ENCODE measurements around the gene RASL10A.

Gene RASL10A

GRCh38 chr22:29306835-29307595 is 8.5 kb downstream of the RASL10A start:
- Histone ChIP-seq H3K4me3 (ENCODE audit: low read length) (peak overlapping the region; percentile 87), H3K27me3 (ENCODE audit: control insufficient read depth, insufficient read depth, low read length) (no peaks in the 10 kb centered on the region), H3K4me1 (ENCODE audit: control insufficient read depth, insufficient read depth, low read length) (peaks cover 66% of the 10 kb centered on the region), H3K9ac (ENCODE audit: low read length) (peak overlapping the region; percentile 66), H3K36me3 (ENCODE audit: control insufficient read depth, insufficient read depth, low read length) (no peaks in the 10 kb centered on the region), H3K9me3 (ENCODE audit: control insufficient read depth, low read length) (no peaks in the 10 kb centered on the region)

DNA sequence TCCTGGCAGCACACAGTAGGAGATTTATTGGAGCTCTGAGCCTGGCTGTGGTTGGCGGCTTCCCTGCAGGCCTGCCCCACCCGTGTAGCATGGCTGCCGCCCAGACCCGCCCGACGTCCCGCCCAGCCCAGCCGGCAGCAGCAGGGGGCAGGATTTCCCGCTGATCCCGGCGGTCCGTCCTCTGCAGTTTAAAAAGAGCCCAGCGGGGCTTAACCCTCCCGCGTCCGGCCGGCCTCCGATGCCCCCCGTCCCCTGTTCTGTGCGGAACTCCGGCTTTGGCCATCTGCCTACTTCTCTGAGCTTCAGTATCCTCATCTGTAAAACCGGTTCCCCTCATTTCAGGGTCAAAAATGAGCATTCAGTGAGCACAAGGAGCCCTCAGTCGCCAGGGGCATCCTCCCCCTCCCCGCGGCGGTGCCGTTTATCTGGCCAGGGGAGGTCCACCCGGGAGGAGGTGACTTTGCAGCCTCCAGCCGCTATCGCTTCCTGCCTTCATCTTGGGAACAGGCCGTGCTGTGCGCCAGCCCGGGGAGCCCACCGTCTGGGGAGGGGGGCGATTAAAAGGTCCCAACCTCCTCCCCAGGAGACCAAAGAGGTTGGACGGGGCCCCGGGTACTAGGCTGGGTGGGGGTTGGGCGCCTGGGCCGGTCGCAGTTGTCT is 9.2 kb downstream of the RASL10A start, which contains the start of gene GAS2L1:
GAS2L1 (plus strand) TSS at position 476 of the 660 bp plus-strand sequence. CDS start 1,456 bp downstream, outside the sequence.
- Histone ChIP-seq H3K9me3 (ENCODE audit: control insufficient read depth, low read length) (no peaks in the 10 kb centered on the region), H3K4me1 (ENCODE audit: control insufficient read depth, insufficient read depth, low read length) (peaks cover 59% of the 10 kb centered on the region), H3K36me3 (ENCODE audit: control insufficient read depth, insufficient read depth, low read length) (no peaks in the 10 kb centered on the region), H3K27me3 (ENCODE audit: control insufficient read depth, insufficient read depth, low read length) (no peaks in the 10 kb centered on the region), H3K9ac (ENCODE audit: low read length) (peak within 1 kb of the TSS; percentile 66), H3K4me3 (ENCODE audit: low read length) (peak within 1 kb of the TSS; percentile 87)

- peaks cover 2% of the 10 kb centered on the region for H3K36me3 ChIP-seq (ENCODE audit: control insufficient read depth, insufficient read depth, low read length)
- H3K4me3 ChIP-seq (ENCODE audit: low read length) = no peak overlapping the region
- H3K9me3 ChIP-seq (ENCODE audit: control insufficient read depth, low read length) = no peaks in the 10 kb centered on the region
- H3K4me1 ChIP-seq (ENCODE audit: control insufficient read depth, insufficient read depth, low read length) = peaks cover 54% of the 10 kb centered on the region
- H3K9ac ChIP-seq (ENCODE audit: low read length) = no peak overlapping the region
- H3K27me3 ChIP-seq (ENCODE audit: control insufficient read depth, insufficient read depth, low read length) = no peaks in the 10 kb centered on the region
These were observed 9.7 kb downstream of the RASL10A start for GRCh38 chr22:29305836-29306174.

GRCh38 chr22:29302681-29303465 is 12.6 kb downstream of the RASL10A start:
- Histone ChIP-seq H3K27me3 (ENCODE audit: control insufficient read depth, insufficient read depth, low read length) (no peaks in the 10 kb centered on the region), H3K4me3 (ENCODE audit: low read length) (no peak overlapping the region), H3K36me3 (ENCODE audit: control insufficient read depth, insufficient read depth, low read length) (peaks cover 20% of the 10 kb centered on the region), H3K4me1 (ENCODE audit: control insufficient read depth, insufficient read depth, low read length) (peaks cover 26% of the 10 kb centered on the region), H3K9ac (ENCODE audit: low read length) (no peak overlapping the region), H3K9me3 (ENCODE audit: control insufficient read depth, low read length) (no peaks in the 10 kb centered on the region)

DNA sequence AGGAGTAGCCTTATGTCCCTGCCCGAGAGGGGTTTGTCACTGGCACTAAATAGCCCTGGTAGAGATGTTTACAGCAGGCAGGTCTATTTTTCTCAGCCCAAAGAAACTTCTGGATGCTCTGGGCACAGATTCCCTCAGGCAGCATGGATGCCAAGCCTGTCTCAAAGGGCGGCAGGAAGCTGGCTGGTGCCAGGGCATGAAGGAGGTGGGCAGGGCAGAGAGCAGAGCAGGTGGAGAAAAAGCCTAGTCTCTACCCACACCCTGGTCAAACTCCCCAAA is 13.2 kb downstream of the RASL10A start:
- H3K4me3 ChIP-seq (ENCODE audit: low read length) = no peak overlapping the region
- peaks cover 21% of the 10 kb centered on the region for H3K4me1 ChIP-seq (ENCODE audit: control insufficient read depth, insufficient read depth, low read length)
- no peak overlapping the region for H3K9ac ChIP-seq (ENCODE audit: low read length)
- no peaks in the 10 kb centered on the region for H3K9me3 ChIP-seq (ENCODE audit: control insufficient read depth, low read length)
- no peaks in the 10 kb centered on the region for H3K27me3 ChIP-seq (ENCODE audit: control insufficient read depth, insufficient read depth, low read length)
- peaks cover 26% of the 10 kb centered on the region for H3K36me3 ChIP-seq (ENCODE audit: control insufficient read depth, insufficient read depth, low read length)

- Histone ChIP-seq H3K27me3 (ENCODE audit: control insufficient read depth, insufficient read depth, low read length) (no peaks in the 10 kb centered on the region), H3K4me1 (ENCODE audit: control insufficient read depth, insufficient read depth, low read length) (peaks cover 19% of the 10 kb centered on the region), H3K9me3 (ENCODE audit: control insufficient read depth, low read length) (no peaks in the 10 kb centered on the region), H3K9ac (ENCODE audit: low read length) (no peak overlapping the region), H3K36me3 (ENCODE audit: control insufficient read depth, insufficient read depth, low read length) (peaks cover 30% of the 10 kb centered on the region), H3K4me3 (ENCODE audit: low read length) (no peak overlapping the region)
These were observed 13.6 kb downstream of the RASL10A start for GRCh38 chr22:29301716-29302401.

DNA sequence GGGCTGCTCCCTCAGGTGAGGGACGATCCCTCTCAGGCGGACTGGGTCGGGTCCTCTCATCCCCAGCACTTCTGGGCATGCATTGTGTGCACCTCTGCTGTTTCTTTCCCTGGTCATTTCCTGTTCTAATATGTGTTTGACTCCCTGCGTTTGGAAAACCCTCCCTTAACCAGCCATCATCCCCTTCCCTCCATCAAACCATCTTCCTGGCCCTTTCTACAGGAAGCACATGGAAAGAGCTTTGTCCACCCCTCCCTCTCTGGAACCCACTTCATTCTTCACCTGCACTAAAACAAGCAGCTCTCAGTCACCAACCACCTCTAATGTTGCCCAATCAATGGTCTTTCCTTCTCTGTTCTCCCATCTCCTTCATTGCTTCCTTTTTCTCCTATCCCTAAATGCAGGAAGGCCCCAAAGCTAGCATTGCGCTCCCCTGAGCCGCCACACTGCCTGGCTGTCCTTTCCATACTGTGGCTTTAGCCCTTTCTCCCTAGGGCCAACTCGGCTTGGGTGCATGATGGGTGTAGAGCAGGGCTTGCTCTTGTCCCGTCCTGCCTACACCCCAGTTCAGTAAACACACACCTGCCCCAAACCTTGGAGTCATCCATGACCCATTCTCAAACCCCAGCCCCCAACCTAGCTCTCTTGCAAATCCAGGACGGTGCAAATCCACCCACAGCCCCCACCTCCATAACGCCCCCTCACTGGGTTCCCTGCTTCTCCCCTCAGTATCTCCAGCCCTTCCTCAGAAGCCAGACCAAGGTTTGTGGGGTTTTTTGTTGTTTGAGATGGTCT is 14.5 kb downstream of the RASL10A start:
- Histone ChIP-seq H3K9ac (ENCODE audit: low read length) (no peak overlapping the region), H3K4me3 (ENCODE audit: low read length) (no peak overlapping the region), H3K4me1 (ENCODE audit: control insufficient read depth, insufficient read depth, low read length) (peaks cover 12% of the 10 kb centered on the region), H3K27me3 (ENCODE audit: control insufficient read depth, insufficient read depth, low read length) (no peaks in the 10 kb centered on the region), H3K9me3 (ENCODE audit: control insufficient read depth, low read length) (no peaks in the 10 kb centered on the region), H3K36me3 (ENCODE audit: control insufficient read depth, insufficient read depth, low read length) (peaks cover 37% of the 10 kb centered on the region)

GRCh38 chr22:29300467-29300806 is 15.1 kb downstream of the RASL10A start:
- Histone ChIP-seq H3K27me3 (ENCODE audit: control insufficient read depth, insufficient read depth, low read length) (no peaks in the 10 kb centered on the region), H3K9me3 (ENCODE audit: control insufficient read depth, low read length) (no peaks in the 10 kb centered on the region), H3K4me1 (ENCODE audit: control insufficient read depth, insufficient read depth, low read length) (peaks cover 10% of the 10 kb centered on the region), H3K9ac (ENCODE audit: low read length) (no peak overlapping the region), H3K36me3 (ENCODE audit: control insufficient read depth, insufficient read depth, low read length) (peaks cover 42% of the 10 kb centered on the region), H3K4me3 (ENCODE audit: low read length) (no peak overlapping the region)

DNA sequence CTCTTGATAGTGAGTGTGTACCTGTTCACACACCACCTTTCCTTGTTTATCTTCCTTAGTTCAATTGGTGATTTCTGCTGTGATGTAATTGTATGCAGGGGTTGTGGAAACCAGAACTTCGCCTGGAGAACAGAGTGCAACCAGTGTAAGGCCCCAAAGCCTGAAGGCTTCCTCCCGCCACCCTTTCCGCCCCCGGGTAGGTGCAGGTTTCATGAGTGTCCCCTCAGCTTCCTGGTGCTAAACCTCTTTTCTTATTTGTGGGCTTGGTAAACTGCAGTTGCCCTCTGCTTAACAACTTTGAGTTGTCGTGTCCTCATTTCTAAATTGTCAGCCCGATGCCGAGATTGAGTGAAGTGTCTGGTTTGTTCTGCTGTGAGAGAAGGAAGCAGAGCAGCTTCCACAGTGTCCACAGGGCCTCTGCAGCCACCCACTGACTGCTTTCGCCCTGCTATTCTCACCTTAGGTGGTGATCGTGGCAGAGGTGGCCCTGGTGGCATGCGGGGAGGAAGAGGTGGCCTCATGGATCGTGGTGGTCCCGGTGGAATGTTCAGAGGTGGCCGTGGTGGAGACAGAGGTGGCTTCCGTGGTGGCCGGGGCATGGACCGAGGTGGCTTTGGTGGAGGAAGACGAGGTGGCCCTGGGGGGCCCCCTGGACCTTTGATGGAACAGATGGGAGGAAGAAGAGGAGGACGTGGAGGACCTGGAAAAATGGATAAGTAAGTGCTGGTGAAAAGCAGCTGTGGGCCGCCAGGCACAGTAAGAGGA is 16.2 kb downstream of the RASL10A start:
- Histone ChIP-seq H3K4me3 (ENCODE audit: low read length) (no peak overlapping the region), H3K27me3 (ENCODE audit: control insufficient read depth, insufficient read depth, low read length) (no peaks in the 10 kb centered on the region), H3K36me3 (ENCODE audit: control insufficient read depth, insufficient read depth, low read length) (peaks cover 45% of the 10 kb centered on the region), H3K9ac (ENCODE audit: low read length) (no peak overlapping the region), H3K9me3 (ENCODE audit: control insufficient read depth, low read length) (no peaks in the 10 kb centered on the region), H3K4me1 (ENCODE audit: control insufficient read depth, insufficient read depth, low read length) (peaks cover 10% of the 10 kb centered on the region)

- H3K4me1 ChIP-seq (ENCODE audit: control insufficient read depth, insufficient read depth, low read length) = peaks cover 10% of the 10 kb centered on the region
- H3K36me3 ChIP-seq (ENCODE audit: control insufficient read depth, insufficient read depth, low read length) = peaks cover 45% of the 10 kb centered on the region
- H3K9ac ChIP-seq (ENCODE audit: low read length) = no peak overlapping the region
- H3K4me3 ChIP-seq (ENCODE audit: low read length) = no peak overlapping the region
- no peaks in the 10 kb centered on the region for H3K27me3 ChIP-seq (ENCODE audit: control insufficient read depth, insufficient read depth, low read length)
- H3K9me3 ChIP-seq (ENCODE audit: control insufficient read depth, low read length) = no peaks in the 10 kb centered on the region
These were observed 16.9 kb downstream of the RASL10A start for GRCh38 chr22:29298641-29299040.

DNA sequence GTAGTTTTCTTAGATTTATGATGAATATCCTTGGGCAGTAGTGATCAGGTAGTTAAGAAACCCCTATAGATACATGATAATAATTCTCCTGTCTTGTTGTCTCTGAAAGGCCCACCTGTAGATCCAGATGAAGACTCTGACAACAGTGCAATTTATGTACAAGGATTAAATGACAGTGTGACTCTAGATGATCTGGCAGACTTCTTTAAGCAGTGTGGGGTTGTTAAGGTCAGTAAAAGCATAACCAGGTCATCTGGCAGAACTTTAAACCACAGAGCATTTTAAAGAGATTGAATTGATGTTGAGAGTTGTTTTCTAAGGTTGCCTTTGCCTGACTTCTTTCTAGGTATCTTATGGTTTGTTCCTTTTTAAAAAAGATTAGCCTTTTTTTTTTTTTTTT is 23.1 kb downstream of the RASL10A start:
- Histone ChIP-seq H3K9me3 (ENCODE audit: control insufficient read depth, low read length) (no peaks in the 10 kb centered on the region), H3K9ac (ENCODE audit: low read length) (no peak overlapping the region), H3K36me3 (ENCODE audit: control insufficient read depth, insufficient read depth, low read length) (peaks cover 32% of the 10 kb centered on the region), H3K27me3 (ENCODE audit: control insufficient read depth, insufficient read depth, low read length) (no peaks in the 10 kb centered on the region), H3K4me3 (ENCODE audit: low read length) (no peak overlapping the region), H3K4me1 (ENCODE audit: control insufficient read depth, insufficient read depth, low read length) (no peaks in the 10 kb centered on the region)

Data from mucosa of stomach (tissue), 1 donor.